ENCODE results near the gene PARD3B.

DNA sequence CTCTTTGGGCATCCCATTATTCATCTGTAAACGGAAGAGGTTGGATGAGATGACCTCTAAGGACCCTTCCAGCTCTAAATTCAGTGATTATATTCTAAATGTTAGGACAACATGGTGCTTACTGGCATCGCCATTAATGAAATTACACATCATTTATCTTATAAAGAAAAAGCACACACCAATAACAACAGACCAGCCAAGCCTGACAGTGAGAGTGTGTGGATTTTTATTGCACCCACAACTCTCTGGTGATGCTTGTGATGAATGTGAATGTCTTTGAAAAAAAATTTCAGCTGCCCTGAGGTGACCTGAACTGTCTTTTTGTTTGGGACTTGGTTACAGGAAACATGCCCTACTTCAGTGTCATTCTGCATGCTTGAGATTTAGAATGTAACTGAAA, 623.7 kb downstream of the PARD3B start:
- TF ChIP-seq POLR2A (IDR thresholded peaks at IDR 0.05) (no peak), POLR2AphosphoS5 (IDR thresholded peaks at IDR 0.05; ENCODE audit: insufficient read depth in 1 of 2, low read depth in 1 of 2) (no peak)
- TF ChIP-seq, protein P1, sequence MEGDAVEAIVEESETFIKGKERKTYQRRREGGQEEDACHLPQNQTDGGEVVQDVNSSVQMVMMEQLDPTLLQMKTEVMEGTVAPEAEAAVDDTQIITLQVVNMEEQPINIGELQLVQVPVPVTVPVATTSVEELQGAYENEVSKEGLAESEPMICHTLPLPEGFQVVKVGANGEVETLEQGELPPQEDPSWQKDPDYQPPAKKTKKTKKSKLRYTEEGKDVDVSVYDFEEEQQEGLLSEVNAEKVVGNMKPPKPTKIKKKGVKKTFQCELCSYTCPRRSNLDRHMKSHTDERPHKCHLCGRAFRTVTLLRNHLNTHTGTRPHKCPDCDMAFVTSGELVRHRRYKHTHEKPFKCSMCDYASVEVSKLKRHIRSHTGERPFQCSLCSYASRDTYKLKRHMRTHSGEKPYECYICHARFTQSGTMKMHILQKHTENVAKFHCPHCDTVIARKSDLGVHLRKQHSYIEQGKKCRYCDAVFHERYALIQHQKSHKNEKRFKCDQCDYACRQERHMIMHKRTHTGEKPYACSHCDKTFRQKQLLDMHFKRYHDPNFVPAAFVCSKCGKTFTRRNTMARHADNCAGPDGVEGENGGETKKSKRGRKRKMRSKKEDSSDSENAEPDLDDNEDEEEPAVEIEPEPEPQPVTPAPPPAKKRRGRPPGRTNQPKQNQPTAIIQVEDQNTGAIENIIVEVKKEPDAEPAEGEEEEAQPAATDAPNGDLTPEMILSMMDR (IDR thresholded peaks at IDR 0.05) = no peak
